ENCODE results near the gene MCUB. TPM values are rescaled to one million over a fixed set of nuclear protein-coding genes. Genes with fewer than 3 reads are reported as not detected.

The MCUB gene
- total and polyA plus RNA-seq, 7 donors: 4.2 to 18.0 (median 8.2) TPM

- no peaks in the 10 kb centered on the region for H3K4me1 ChIP-seq
- peaks cover 0 to 31% (median 11%) of the 10 kb centered on the region in 4 donors for H3K36me3 ChIP-seq
- H3K4me3 ChIP-seq: no peak overlapping the region
- no peaks in the 10 kb centered on the region for H3K27me3 ChIP-seq
- DNase-seq: no peak
- WGBS, 2 donors: 86 to 93% methylated on average over 1 of the region's 1 CpG
- TF ChIP-seq CTCF (IDR thresholded peaks at IDR 0.05) (no peak), POLR2A (IDR thresholded peaks at IDR 0.05) (no peak), EP300 (IDR thresholded peaks at IDR 0.05) (no peak), POLR2AphosphoS5 (IDR thresholded peaks at IDR 0.05) (no peak)
- intact Hi-C loops (cut with DNase I): no loop called here
- no peak overlapping the region for H3K27ac ChIP-seq
- H3K9me3 ChIP-seq: no peaks in the 10 kb centered on the region
Measured at GRCh38 chr4:109718759-109719158, 158.7 kb downstream of the MCUB start.

DNA sequence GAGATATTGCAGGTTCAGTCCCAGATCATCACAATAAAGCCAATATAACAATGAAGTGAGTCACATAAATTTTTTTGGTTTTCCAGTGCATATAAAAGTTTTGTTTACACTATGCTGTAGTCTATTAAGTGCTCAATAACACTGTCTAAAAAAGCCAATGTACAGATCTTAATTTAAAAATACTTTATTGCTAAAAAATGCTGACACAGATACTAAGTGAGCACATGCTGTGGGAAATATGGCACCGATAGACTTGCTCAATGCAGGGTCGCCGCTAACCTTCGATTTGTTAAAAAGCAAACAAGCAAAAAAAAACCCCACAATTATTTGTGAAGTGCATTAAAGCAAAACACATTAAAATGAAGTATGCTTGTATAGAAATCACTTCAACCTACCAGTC lies 159.6 kb downstream of the MCUB start:
- H3K9me3 ChIP-seq: no peaks in the 10 kb centered on the region
- H3K4me3 ChIP-seq: no peak overlapping the region
- intact Hi-C loops (cut with DNase I): no loop called here
- WGBS, 2 donors: 97 to 99% methylated on average over 4 of the region's 4 CpGs
- no peaks in the 10 kb centered on the region for H3K4me1 ChIP-seq
- no peak for DNase-seq
- no peaks in the 10 kb centered on the region for H3K27me3 ChIP-seq
- TF ChIP-seq POLR2AphosphoS5 (IDR thresholded peaks at IDR 0.05) (no peak), CTCF (IDR thresholded peaks at IDR 0.05) (no peak), POLR2A (IDR thresholded peaks at IDR 0.05) (no peak), EP300 (IDR thresholded peaks at IDR 0.05) (no peak)
- H3K36me3 ChIP-seq: peaks cover 0 to 24% (median 8%) of the 10 kb centered on the region in 4 donors
- H3K27ac ChIP-seq: no peak overlapping the region

GRCh38 chr4:109721033-109721432 lies 161.0 kb downstream of the MCUB start:
- intact Hi-C loops (cut with DNase I): no loop called here
- Histone ChIP-seq H3K4me3 (no peak overlapping the region), H3K27me3 (no peaks in the 10 kb centered on the region), H3K36me3 (peaks cover 0 to 12% (median 6%) of the 10 kb centered on the region in 4 donors), H3K9me3 (no peaks in the 10 kb centered on the region), H3K27ac (no peak overlapping the region), H3K4me1 (no peaks in the 10 kb centered on the region)
- TF ChIP-seq CTCF (IDR thresholded peaks at IDR 0.05): no peak
- no peak for TF ChIP-seq POLR2A (IDR thresholded peaks at IDR 0.05)
- no peak for TF ChIP-seq POLR2AphosphoS5 (IDR thresholded peaks at IDR 0.05)
- TF ChIP-seq EP300 (IDR thresholded peaks at IDR 0.05): no peak
- WGBS, 2 donors: 94 to 98% methylated on average over 7 of the region's 7 CpGs
- DNase-seq: no peak

GRCh38 chr4:109722357-109722756 lies 162.3 kb downstream of the MCUB start:
- intact Hi-C loops (cut with DNase I): no loop called here
- Histone ChIP-seq H3K27ac (no peak overlapping the region), H3K4me3 (no peak overlapping the region), H3K27me3 (no peaks in the 10 kb centered on the region), H3K4me1 (no peaks in the 10 kb centered on the region), H3K36me3 (peaks cover 0 to under 1% (median under 1%) of the 10 kb centered on the region in 4 donors), H3K9me3 (no peaks in the 10 kb centered on the region)
- no peak for TF ChIP-seq POLR2A (IDR thresholded peaks at IDR 0.05)
- no peak for DNase-seq

DNA sequence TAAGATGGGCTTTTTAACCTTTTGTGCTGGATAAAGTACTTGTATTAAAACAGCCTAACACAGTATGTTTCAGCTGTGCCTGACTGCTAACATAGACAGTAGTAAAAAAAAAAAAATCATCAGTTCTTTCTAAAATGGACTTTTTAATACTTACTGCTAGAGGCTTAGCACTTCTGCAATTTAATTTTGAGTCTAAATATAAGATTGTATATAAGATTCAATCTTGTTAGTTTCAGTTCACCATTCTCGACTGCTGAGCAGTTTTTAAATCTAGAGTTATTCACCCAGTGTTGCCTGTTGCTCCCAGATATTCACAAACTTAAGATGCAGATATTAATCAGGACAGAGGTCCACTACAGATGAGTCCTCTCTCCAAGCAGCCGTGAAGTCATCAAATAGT lies 163.1 kb downstream of the MCUB start:
- intact Hi-C loops (cut with DNase I): no loop called here
- DNase-seq: no peak
- no peak overlapping the region for H3K4me3 ChIP-seq
- no peaks in the 10 kb centered on the region for H3K9me3 ChIP-seq
- H3K27me3 ChIP-seq: no peaks in the 10 kb centered on the region
- no peaks in the 10 kb centered on the region for H3K4me1 ChIP-seq
- no peak overlapping the region for H3K27ac ChIP-seq
- TF ChIP-seq POLR2A (IDR thresholded peaks at IDR 0.05): no peak
- 83 to 94% methylated on average over 2 of the region's 2 CpGs for WGBS, 2 donors
- no peaks in the 10 kb centered on the region for H3K36me3 ChIP-seq

DNA sequence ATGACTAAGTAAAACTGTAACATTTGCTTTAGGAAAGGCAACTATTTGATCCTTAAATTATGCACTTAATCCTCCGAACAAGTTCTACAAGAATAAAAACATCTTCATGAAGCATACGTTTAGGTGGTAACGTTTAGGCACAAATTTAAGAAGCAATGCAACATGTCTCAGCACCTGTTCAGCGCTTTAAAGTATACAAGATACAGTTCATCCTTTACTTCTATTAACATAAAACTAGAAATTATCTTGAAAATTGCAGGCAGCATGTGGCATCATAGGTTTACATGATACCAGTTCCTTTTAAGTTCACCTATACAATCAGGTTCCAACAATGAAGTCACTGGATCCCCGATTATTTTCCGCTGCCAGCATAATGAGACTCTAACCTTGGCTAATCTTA lies 168.3 kb downstream of the MCUB start:
- H3K27me3 ChIP-seq: no peaks in the 10 kb centered on the region
- no peak for TF ChIP-seq POLR2AphosphoS5 (IDR thresholded peaks at IDR 0.05)
- no peak for TF ChIP-seq POLR2A (IDR thresholded peaks at IDR 0.05)
- no peak for TF ChIP-seq CTCF (IDR thresholded peaks at IDR 0.05)
- TF ChIP-seq EP300 (IDR thresholded peaks at IDR 0.05): no peak
- peak overlapping the region in 1 of 4 donors; percentile 96 for H3K4me3 ChIP-seq
- peaks cover 0 to 17% (median 10%) of the 10 kb centered on the region in 4 donors for H3K4me1 ChIP-seq
- no peaks in the 10 kb centered on the region for H3K36me3 ChIP-seq
- WGBS, 2 donors: 22 to 70% methylated on average over 6 of the region's 6 CpGs
- no peaks in the 10 kb centered on the region for H3K9me3 ChIP-seq
- no peak overlapping the region for H3K27ac ChIP-seq
- intact Hi-C loops (cut with DNase I): no loop called here
- DNase-seq: no peak
